ENCODE measurements around the gene DYNLT5.
"Not testable (repeated sequence)": the region's sequence is repeated elsewhere in the genome, so short reads cannot be mapped to it uniquely, and the experiment has no call there.

Gene DYNLT5

GRCh38 chr1:66752000-66752592 lies at the start of gene DYNLT5:
DYNLT5 (plus strand) TSS chr1:66752459; CDS start chr1:66754659, 2,200 bp downstream.
- peak; percentile 81 for DNase-seq

- DNase-seq, result no peak
Observed at GRCh38 chr1:66704177-66704875, 47.9 kb upstream of the DYNLT5 start.

GRCh38 chr1:66705110-66705509 lies 47.1 kb upstream of the DYNLT5 start:
- DNase-seq, result no peak

GRCh38 chr1:66711420-66711819 lies 40.8 kb upstream of the DYNLT5 start:
- DNase-seq, result no peak

- DNase-seq, result no peak
Observed at GRCh38 chr1:66712839-66713238, 39.4 kb upstream of the DYNLT5 start.

- DNase-seq, result no peak
Observed at GRCh38 chr1:66723985-66724384, 28.3 kb upstream of the DYNLT5 start.

- peak; percentile 59 for DNase-seq
Observed at GRCh38 chr1:66725885-66726665, 26.2 kb upstream of the DYNLT5 start.

GRCh38 chr1:66728021-66728420 lies 24.2 kb upstream of the DYNLT5 start:
- no peak for DNase-seq

- not testable (repeated sequence) for DNase-seq
Observed at GRCh38 chr1:66728716-66729115, 23.5 kb upstream of the DYNLT5 start.

- no peak for DNase-seq
Observed at GRCh38 chr1:66729119-66729518, 23.1 kb upstream of the DYNLT5 start.

GRCh38 chr1:66729523-66729922 lies 22.7 kb upstream of the DYNLT5 start:
- DNase-seq, result no peak

GRCh38 chr1:66730462-66730861 lies 21.8 kb upstream of the DYNLT5 start:
- no peak for DNase-seq

- no peak for DNase-seq
Observed at GRCh38 chr1:66731170-66731865, 20.9 kb upstream of the DYNLT5 start.

- no peak for DNase-seq
Observed at GRCh38 chr1:66732407-66733166, 19.7 kb upstream of the DYNLT5 start.

GRCh38 chr1:66733348-66734017 lies 18.8 kb upstream of the DYNLT5 start:
- no peak for DNase-seq

- not testable (repeated sequence) for DNase-seq
Observed at GRCh38 chr1:66734531-66734930, 17.7 kb upstream of the DYNLT5 start.

- DNase-seq, result no peak
Observed at GRCh38 chr1:66737836-66738235, 14.4 kb upstream of the DYNLT5 start.

GRCh38 chr1:66739401-66740157 lies 12.7 kb upstream of the DYNLT5 start:
- no peak for DNase-seq

GRCh38 chr1:66745451-66745850 lies 6.8 kb upstream of the DYNLT5 start:
- DNase-seq, result no peak

- DNase-seq, result no peak
Observed at GRCh38 chr1:66747501-66747900, 4.8 kb upstream of the DYNLT5 start.

GRCh38 chr1:66750577-66750976 lies 1.7 kb upstream of the DYNLT5 start:
- DNase-seq, result no peak

All from retina (tissue), 1 donor.